Thoracic aorta (tissue), 2 donors: ENCODE measurements around the gene PTGIS. TPM values are rescaled to one million over a fixed set of nuclear protein-coding genes. Genes with fewer than 3 reads are reported as not detected.

Experiments
- ATAC-seq: fragments of 150-250 bp; one replicate; pipeline ENCODE4 v1.8.0; 2017; ENCODE audit warnings: low read depth; ENCODE audit not compliant: insufficient number of reproducible peaks, low FRiP score
- DNase-seq: peaks from one replicate; pipeline ENCODE4 v3.0.0-alpha.2; 2020; ENCODE audit warnings: low spot score
- H3K27ac ChIP-seq, 2 donors: fragments of 200-600 bp; sonication (generic); 1 replicate in 1 of 2; 2 replicates in 1 of 2; pipeline ENCODE4 v1.5.1; 2016; ENCODE audit warnings: mild to moderate bottlenecking in 2 of 2, moderate library complexity in 2 of 2
- H3K27me3 ChIP-seq: fragments of 200-600 bp; sonication (generic); replicated peaks from 2 replicates; pipeline ENCODE4 v1.6.0; 2016; ENCODE audit warnings: mild to moderate bottlenecking; ENCODE audit not compliant: insufficient read depth
- H3K36me3 ChIP-seq: fragments of 200-600 bp; sonication (generic); one replicate; pipeline ENCODE4 v1.5.1; 2016
- H3K4me1 ChIP-seq, 2 donors: fragments of 200-600 bp; sonication (generic); 1 replicate in 1 of 2; 2 replicates in 1 of 2; pipeline versions ENCODE4 v1.5.1 to v1.6.0; 2016; ENCODE audit warnings: low read depth in 2 of 2, mild to moderate bottlenecking in 1 of 2; ENCODE audit not compliant: control insufficient read depth in 1 of 2
- H3K4me3 ChIP-seq: fragments of 200-600 bp; sonication (generic); 2 replicates; pipeline ENCODE4 v1.5.1; 2016; ENCODE audit warnings: mild to moderate bottlenecking
- H3K9me3 ChIP-seq: fragments of 200-600 bp; sonication (generic); 2 replicates; pipeline ENCODE4 v1.5.1; 2016
- CTCF ChIP-seq: fragments of 200-600 bp; sonication (generic); IDR thresholded peaks from one replicate; pipeline ENCODE4 v1.5.1; 2019; ENCODE audit warnings: antibody characterized with exemption
- total RNA-seq, 2 donors: library from RNA; depleted of rRNA; stranded (reverse); fragments of >200 nt; gene quantifications; one replicate each; pipeline versions ENCODE4 v1.1.0 to v1.2.3, GENCODE V29; 2016

The PTGIS gene
- total RNA-seq, 2 donors from 2014 or later: 397 to 465 TPM

GRCh38 chr20:49485563-49485962, 82.4 kb downstream of the PTGIS start:
- ATAC-seq (no peak), DNase-seq (no peak)
- no peak overlapping the region for H3K27ac ChIP-seq
- no peak overlapping the region for H3K4me3 ChIP-seq
- no peaks in the 10 kb centered on the region for H3K36me3 ChIP-seq
- H3K27me3 ChIP-seq: peaks cover 4% of the 10 kb centered on the region
- no peaks in the 10 kb centered on the region for H3K9me3 ChIP-seq
- peaks cover 16% of the 10 kb centered on the region in 2 donors for H3K4me1 ChIP-seq
- TF ChIP-seq CTCF: no peak

- peak; percentile 76 for TF ChIP-seq CTCF
- H3K27ac ChIP-seq: no peak overlapping the region
- peak; percentile 40 for DNase-seq
Observed at GRCh38 chr20:49484180-49485140, 83.5 kb downstream of the PTGIS start.

GRCh38 chr20:49483696-49484123, 84.2 kb downstream of the PTGIS start:
- peaks cover 16% of the 10 kb centered on the region in 2 donors for H3K4me1 ChIP-seq
- no peak for TF ChIP-seq CTCF

More at GRCh38 chr20:49484180-49485140, 83.5 kb downstream of the PTGIS start:
- Histone ChIP-seq H3K4me3 (peak overlapping the region; percentile 75), H3K9me3 (no peaks in the 10 kb centered on the region), H3K27me3 (peaks cover 4% of the 10 kb centered on the region), H3K36me3 (no peaks in the 10 kb centered on the region), H3K4me1 (peaks cover 16% of the 10 kb centered on the region in 2 donors)
- ATAC-seq: no peak

GRCh38 chr20:49483018-49483695, 84.8 kb downstream of the PTGIS start:
- H3K9me3 ChIP-seq: no peaks in the 10 kb centered on the region
- H3K4me3 ChIP-seq: peak overlapping the region; percentile 68
- no peak for ATAC-seq
- H3K4me1 ChIP-seq: peaks cover 16% of the 10 kb centered on the region in 2 donors
- no peak for TF ChIP-seq CTCF
- DNase-seq: no peak
- peaks cover 4% of the 10 kb centered on the region for H3K27me3 ChIP-seq
- no peaks in the 10 kb centered on the region for H3K36me3 ChIP-seq
- H3K27ac ChIP-seq: no peak overlapping the region

More at GRCh38 chr20:49483696-49484123, 84.2 kb downstream of the PTGIS start:
- Histone ChIP-seq H3K36me3 (no peaks in the 10 kb centered on the region), H3K27ac (no peak overlapping the region), H3K9me3 (no peaks in the 10 kb centered on the region), H3K4me3 (peak overlapping the region; percentile 68), H3K27me3 (peaks cover 4% of the 10 kb centered on the region)
- DNase-seq: no peak
- ATAC-seq: no peak

- peaks cover 16% of the 10 kb centered on the region in 2 donors for H3K4me1 ChIP-seq
- no peak for ATAC-seq
Observed at GRCh38 chr20:49482621-49483017, 85.3 kb downstream of the PTGIS start, which contains the start of gene KCNB1. Gene KCNB1 (minus strand): TSS chr20:49482668. CDS start chr20:49482480, 188 bp downstream.

More at GRCh38 chr20:49482621-49483017, 85.3 kb downstream of the PTGIS start, which contains the start of gene KCNB1:
- Histone ChIP-seq H3K27me3 (peaks cover 4% of the 10 kb centered on the region), H3K9me3 (no peaks in the 10 kb centered on the region), H3K27ac (no peak within 1 kb of the TSS), H3K4me3 (peak within 1 kb of the TSS; percentile 68), H3K36me3 (no peaks in the 10 kb centered on the region)
- no peak for DNase-seq
- peak; percentile 13 for TF ChIP-seq CTCF
